Measurements from ENCODE around the gene MAP3K4. TPM values are rescaled to one million over a fixed set of nuclear protein-coding genes. Genes with fewer than 3 reads are reported as not detected.

Gene MAP3K4
- total and polyA plus RNA-seq, 2 of the 4 experiments (the other 2 are of a cell fraction) = 11.5 to 20.4 TPM

GRCh38 chr6:161107779-161108730 lies 116.5 kb downstream of the MAP3K4 start:
- dilution Hi-C loops (cut with HindIII; ENCODE audit: low sequenced_read_pairs, unreplicated experiment) = no loop called here
- CTCF ChIA-PET = no interaction called here
- Histone ChIP-seq H2BK20ac (ENCODE audit: low read depth, low read length) (no peak overlapping the region), H2BK120ac (ENCODE audit: low read depth, low read length) (no peak overlapping the region), H3K4me2 (ENCODE audit: low read depth, low read length) (no peak overlapping the region), H4K20me1 (ENCODE audit: insufficient read depth, low read length) (no peaks in the 10 kb centered on the region), H4K5ac (ENCODE audit: low read depth, low read length) (no peak overlapping the region), H2AK9ac (replicated peaks; ENCODE audit: low read depth, low read length, poor library complexity) (no peak overlapping the region), H3K14ac (replicated peaks; ENCODE audit: low read depth, low read length) (no peak overlapping the region), H3K79me1 (ENCODE audit: low read depth in 1 of 2, low read length in 2 of 2) (no peaks in the 10 kb centered on the region; a peak in 1 of 4 replicates), H2BK5ac (ENCODE audit: low read depth, low read length, poor library complexity, severe bottlenecking) (no peak overlapping the region), H3K9me3 (ENCODE audit: control insufficient read depth, insufficient read depth, low read length) (no peaks in the 10 kb centered on the region), H2BK15ac (ENCODE audit: low read depth, low read length) (no peak overlapping the region), H3K4me3 (ENCODE audit: insufficient read depth, low read depth, low read length) (no peak overlapping the region), H3K56ac (ENCODE audit: extremely low read depth, insufficient read depth, low read length) (no peak overlapping the region), H4K91ac (ENCODE audit: insufficient read depth, low read depth, low read length) (no peak overlapping the region), H3K4me1 (ENCODE audit: control insufficient read depth, insufficient read depth, low read length) (peaks cover 2% of the 10 kb centered on the region; the same call in 1 of the 2 replicates), H3K23ac (ENCODE audit: low read depth, low read length) (no peak overlapping the region), H3K27ac (ENCODE audit: insufficient read depth, low read length) (no peak overlapping the region), H3K36me3 (ENCODE audit: control insufficient read depth, insufficient read depth, low read length) (peaks cover 31% of the 10 kb centered on the region), H3K9me1 (ENCODE audit: insufficient read depth, low read length) (peaks cover 2% of the 10 kb centered on the region; the same call in 1 of the 2 replicates), H3K9ac (ENCODE audit: low read depth, low read length) (no peak overlapping the region), H3K4ac (ENCODE audit: low read depth, low read length) (no peak overlapping the region), H3K18ac (ENCODE audit: low read depth, low read length) (no peak overlapping the region), H4K8ac (ENCODE audit: low read depth in 2 of 2, low read length in 2 of 2) (no peak overlapping the region), H2AK5ac (ENCODE audit: low read depth, low read length) (no peak overlapping the region), H3K27me3 (ENCODE audit: control insufficient read depth, insufficient read depth, low read length) (no peaks in the 10 kb centered on the region), H2AFZ (replicated peaks; ENCODE audit: low read length, poor library complexity) (no peak overlapping the region)
- ATAC-seq (ENCODE audit: low read depth) = no peak
- intact Hi-C loops (cut with micrococcal nuclease) = no loop called here
- in situ Hi-C loops (cut with MboI; ENCODE audit: low sequenced_read_pairs) = no loop called here
- POLR2A ChIA-PET (ENCODE audit: unreplicated experiment) = no interaction called here
- TF ChIP-seq ELK1 (IDR thresholded peaks at IDR 0.05; ENCODE audit: borderline replicate concordance, low read depth, low read length) = no peak
- TF ChIP-seq USF2 (IDR thresholded peaks at IDR 0.05; ENCODE audit: low read depth, low read length) = no peak
- no peak for TF ChIP-seq RAD21 (IDR thresholded peaks at IDR 0.05; ENCODE audit: low read length)
- TF ChIP-seq MXI1 (IDR thresholded peaks at IDR 0.05; ENCODE audit: borderline replicate concordance, low read depth, low read length) = no peak
- TF ChIP-seq SMC3 (IDR thresholded peaks at IDR 0.05; ENCODE audit: low read depth, low read length) = no peak
- TF ChIP-seq NFE2L2 (IDR thresholded peaks at IDR 0.05; ENCODE audit: low read depth, low read length) = no peak
- TF ChIP-seq FOS (IDR thresholded peaks at IDR 0.05; ENCODE audit: low read depth, low read length) = no peak
- TF ChIP-seq MAZ (IDR thresholded peaks at IDR 0.05; ENCODE audit: borderline replicate concordance, low read depth, low read length) = no peak
- BruUV-seq (replicated peaks) = no TSS peak
- no peak for DNase-seq
- WGBS, 2 experiments (ENCODE audit: extremely low coverage in 2 of 2, insufficient read length in 1 of 2) = 96% methylated on average over 7 of the region's 23 CpGs; no CpG with 5 or more reads in 1 of the 2 experiments
